SKM-1 treated with dmso at 0.1 percent for 144 hours (cell line): Measurements from ENCODE around the gene RPUSD2.
"Not testable (repeated sequence)": the region's sequence is repeated elsewhere in the genome, so short reads cannot be mapped to it uniquely, and the experiment has no call there.

Source experiments
- DNase-seq: peaks from one replicate; lab custom pipeline; 2025; ENCODE audit not compliant: unreplicated experiment; lab: John Stamatoyannopoulos, UW

The RPUSD2 gene

GRCh38 chr15:40564591-40565332 lies 4.3 kb upstream of the RPUSD2 start, which contains the start of gene CCDC32:
CCDC32 (minus strand) TSS chr15:40565042; CDS start chr15:40563015, 2,027 bp downstream.
- DNase-seq: peak; percentile 100

GRCh38 chr15:40565333-40566238 lies 3.5 kb upstream of the RPUSD2 start:
- no peak for DNase-seq

GRCh38 chr15:40567111-40567510 lies 2.0 kb upstream of the RPUSD2 start:
- no peak for DNase-seq

- no peak for DNase-seq
These were observed 6.0 kb downstream of the RPUSD2 start for GRCh38 chr15:40575113-40575512.

GRCh38 chr15:40576914-40577313 lies 7.8 kb downstream of the RPUSD2 start:
- DNase-seq: not testable (repeated sequence)

- DNase-seq: no peak
These were observed 9.8 kb downstream of the RPUSD2 start for GRCh38 chr15:40578892-40579291.

GRCh38 chr15:40581796-40582195 lies 12.7 kb downstream of the RPUSD2 start:
- DNase-seq: not testable (repeated sequence)

- no peak for DNase-seq
These were observed 13.7 kb downstream of the RPUSD2 start for GRCh38 chr15:40582726-40583246.

- DNase-seq: no peak
These were observed 15.1 kb downstream of the RPUSD2 start for GRCh38 chr15:40584191-40584590.

GRCh38 chr15:40590667-40591050 lies 21.6 kb downstream of the RPUSD2 start:
- no peak for DNase-seq

GRCh38 chr15:40591389-40591788 lies 22.3 kb downstream of the RPUSD2 start:
- DNase-seq: no peak

- no peak for DNase-seq
These were observed 24.1 kb downstream of the RPUSD2 start for GRCh38 chr15:40593165-40593564.

- DNase-seq: peak; percentile 95
These were observed 24.7 kb downstream of the RPUSD2 start, which contains the start of gene KNL1 for GRCh38 chr15:40593588-40594428. KNL1 (plus strand) TSS chr15:40594249; CDS start chr15:40602932, 8,683 bp downstream.

- peak; percentile 81 for DNase-seq
These were observed 25.3 kb downstream of the RPUSD2 start for GRCh38 chr15:40594429-40594836.

- DNase-seq: no peak
These were observed 26.1 kb downstream of the RPUSD2 start for GRCh38 chr15:40595219-40595618.

- no peak for DNase-seq
These were observed 26.7 kb downstream of the RPUSD2 start for GRCh38 chr15:40595773-40596172.

- DNase-seq: no peak
These were observed 27.9 kb downstream of the RPUSD2 start for GRCh38 chr15:40597024-40597423.

- no peak for DNase-seq
These were observed 29.0 kb downstream of the RPUSD2 start for GRCh38 chr15:40598126-40598525.

GRCh38 chr15:40598672-40599071 lies 29.6 kb downstream of the RPUSD2 start:
- no peak for DNase-seq

- DNase-seq: no peak
These were observed 31.9 kb downstream of the RPUSD2 start for GRCh38 chr15:40600956-40601355.

- no peak for DNase-seq
These were observed 34.8 kb downstream of the RPUSD2 start for GRCh38 chr15:40603935-40604334.
